ENCODE data around the gene SEC61A2. TPM values are rescaled to one million over a fixed set of nuclear protein-coding genes. Genes with fewer than 3 reads are reported as not detected.

The SEC61A2 gene
- total and polyA plus RNA-seq, 4 donors: 3.8 to 8.8 (median 6.2) TPM

GRCh38 chr10:12150163-12150562, 20.7 kb downstream of the SEC61A2 start:
- WGBS: 78% methylated on average over 4 of the region's 4 CpGs
- Histone ChIP-seq H3K27ac (ENCODE audit: low read depth in 1 of 2, low read length in 2 of 2) (peak overlapping the region in 1 of 2 donors; percentile 15), H3K27me3 (ENCODE audit: control insufficient read depth in 4 of 4, insufficient read depth in 4 of 4, low read length in 3 of 4) (no peaks in the 10 kb centered on the region), H3K36me3 (ENCODE audit: control insufficient read depth in 4 of 4, insufficient read depth in 3 of 4, low read depth in 1 of 4, low read length in 3 of 4) (peaks cover 0 to 7% (median under 1%) of the 10 kb centered on the region in 4 donors), H3K9ac (ENCODE audit: low read depth in 1 of 2, low read length in 2 of 2) (no peak overlapping the region), H3K4me1 (ENCODE audit: control insufficient read depth in 4 of 4, insufficient read depth in 4 of 4, low read length in 3 of 4) (peaks cover 0 to 14% (median 9%) of the 10 kb centered on the region in 4 donors), H3K4me3 (ENCODE audit: low read depth in 1 of 3, low read length in 3 of 3) (no peak overlapping the region), H3K9me3 (ENCODE audit: control insufficient read depth in 4 of 4, low read length in 3 of 4) (no peaks in the 10 kb centered on the region)
- no peak for DNase-seq (ENCODE audit: low spot score)
- TF ChIP-seq, protein P1, sequence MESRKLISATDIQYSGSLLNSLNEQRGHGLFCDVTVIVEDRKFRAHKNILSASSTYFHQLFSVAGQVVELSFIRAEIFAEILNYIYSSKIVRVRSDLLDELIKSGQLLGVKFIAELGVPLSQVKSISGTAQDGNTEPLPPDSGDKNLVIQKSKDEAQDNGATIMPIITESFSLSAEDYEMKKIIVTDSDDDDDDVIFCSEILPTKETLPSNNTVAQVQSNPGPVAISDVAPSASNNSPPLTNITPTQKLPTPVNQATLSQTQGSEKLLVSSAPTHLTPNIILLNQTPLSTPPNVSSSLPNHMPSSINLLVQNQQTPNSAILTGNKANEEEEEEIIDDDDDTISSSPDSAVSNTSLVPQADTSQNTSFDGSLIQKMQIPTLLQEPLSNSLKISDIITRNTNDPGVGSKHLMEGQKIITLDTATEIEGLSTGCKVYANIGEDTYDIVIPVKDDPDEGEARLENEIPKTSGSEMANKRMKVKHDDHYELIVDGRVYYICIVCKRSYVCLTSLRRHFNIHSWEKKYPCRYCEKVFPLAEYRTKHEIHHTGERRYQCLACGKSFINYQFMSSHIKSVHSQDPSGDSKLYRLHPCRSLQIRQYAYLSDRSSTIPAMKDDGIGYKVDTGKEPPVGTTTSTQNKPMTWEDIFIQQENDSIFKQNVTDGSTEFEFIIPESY (IDR thresholded peaks at IDR 0.05): no peak
- TF ChIP-seq FOXA1 (IDR thresholded peaks at IDR 0.05): no peak
- TF ChIP-seq MAX (IDR thresholded peaks at IDR 0.05): no peak
- TF ChIP-seq CTCF (IDR thresholded peaks at IDR 0.05; ENCODE audit: low read depth, low read length, missing input control): no peak
- TF ChIP-seq RXRA (IDR thresholded peaks at IDR 0.05): peak in 1 of 2 donors; percentile 12
- no peak for TF ChIP-seq RAD21 (IDR thresholded peaks at IDR 0.05)
- TF ChIP-seq YY1 (IDR thresholded peaks at IDR 0.05): no peak

DNA sequence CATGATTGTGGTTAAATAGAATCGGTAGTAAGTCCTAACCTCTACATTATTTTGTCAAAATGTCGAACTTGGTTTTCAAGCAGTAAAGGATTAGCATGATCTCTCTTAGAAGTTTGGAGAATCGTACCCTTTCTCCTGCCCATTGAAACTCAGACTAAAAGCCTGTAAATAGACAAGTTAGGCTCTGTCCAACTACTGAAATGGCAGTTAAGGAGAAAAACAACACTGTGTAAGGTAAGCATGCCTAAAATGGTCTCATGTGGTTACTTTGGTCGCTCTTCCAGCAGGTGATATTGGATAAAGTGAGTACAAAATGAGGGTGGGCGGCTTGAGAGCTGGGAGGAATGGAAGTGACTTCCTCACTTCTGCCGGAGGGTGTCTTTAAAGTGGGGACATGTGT, 25.0 kb downstream of the SEC61A2 start:
- Histone ChIP-seq H3K9me3 (ENCODE audit: control insufficient read depth in 4 of 4, low read length in 3 of 4) (no peaks in the 10 kb centered on the region), H3K9ac (ENCODE audit: low read depth in 1 of 2, low read length in 2 of 2) (no peak overlapping the region), H3K4me1 (ENCODE audit: control insufficient read depth in 4 of 4, insufficient read depth in 4 of 4, low read length in 3 of 4) (peaks cover 4 to 25% (median 21%) of the 10 kb centered on the region in 4 donors), H3K36me3 (ENCODE audit: control insufficient read depth in 4 of 4, insufficient read depth in 3 of 4, low read depth in 1 of 4, low read length in 3 of 4) (no peaks in the 10 kb centered on the region), H3K27ac (ENCODE audit: low read depth in 1 of 2, low read length in 2 of 2) (no peak overlapping the region), H3K27me3 (ENCODE audit: control insufficient read depth in 4 of 4, insufficient read depth in 4 of 4, low read length in 3 of 4) (no peaks in the 10 kb centered on the region), H3K4me3 (ENCODE audit: low read depth in 1 of 3, low read length in 3 of 3) (no peak overlapping the region)
- no peak for DNase-seq (ENCODE audit: low spot score)
- TF ChIP-seq REST (IDR thresholded peaks at IDR 0.05) (peak; percentile 67), NR2F2 (IDR thresholded peaks at IDR 0.05) (no peak)
- 96% methylated on average over 6 of the region's 6 CpGs for WGBS
